ENCODE data around the gene THAP9. TPM values are rescaled to one million over a fixed set of nuclear protein-coding genes. Genes with fewer than 3 reads are reported as not detected.

Gene THAP9
- polyA plus RNA-seq (2013): 3.9 and 4.3 TPM in 2 replicates

DNA sequence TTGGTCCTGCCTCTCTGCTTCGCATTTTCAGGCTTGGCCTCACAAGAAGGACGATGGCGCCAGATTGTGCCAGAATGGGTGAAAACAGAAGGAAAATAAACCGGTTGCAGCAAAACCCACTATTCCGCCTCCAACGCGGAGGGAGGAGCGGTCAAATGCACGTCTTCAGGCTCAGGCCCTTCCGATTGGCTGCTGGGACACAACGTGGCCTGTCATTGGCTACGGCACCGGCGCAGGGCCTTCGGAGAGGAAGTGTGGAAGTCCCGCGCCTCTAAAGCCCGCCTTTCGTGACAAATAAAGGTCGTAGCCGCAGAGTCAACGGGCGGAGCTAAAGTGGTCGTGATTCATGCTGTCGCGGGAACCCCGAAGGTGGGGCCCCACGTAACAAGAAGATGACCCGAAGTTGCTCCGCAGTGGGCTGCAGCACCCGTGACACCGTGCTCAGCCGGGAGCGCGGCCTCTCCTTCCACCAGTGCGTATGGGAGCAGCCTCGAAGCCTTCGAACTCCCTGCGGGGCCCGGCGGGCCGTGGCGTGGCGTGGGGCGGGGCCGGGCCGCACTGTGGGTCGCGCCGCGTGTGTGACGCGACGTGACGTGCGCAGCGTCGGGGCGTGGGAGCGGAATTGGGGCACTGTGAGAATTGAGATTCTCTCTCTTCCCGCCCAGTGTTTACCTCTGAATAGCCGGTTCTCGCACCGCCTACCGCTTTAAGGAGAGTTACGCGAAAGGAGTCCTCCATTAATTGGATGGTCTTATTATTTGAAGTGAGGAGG, at the start of gene THAP9:
TSS of gene THAP9 (plus strand) at position 325 of the 772 bp plus-strand sequence. CDS start at position 393, 68 bp downstream.
- Histone ChIP-seq H3K79me2 (ENCODE audit: control insufficient read depth, insufficient read depth, low read length, poor library complexity) (peaks cover 6% of the 10 kb centered on the region), H2AK5ac (ENCODE audit: low read length) (no peak within 1 kb of the TSS), H3K18ac (ENCODE audit: low read length) (peak within 1 kb of the TSS; percentile 76), H3K14ac (ENCODE audit: low read length) (peak within 1 kb of the TSS; percentile 79), H3K36me3 (ENCODE audit: control insufficient read depth in 1 of 2, insufficient read depth in 2 of 2, low read length in 2 of 2) (peaks cover 2 to 3% of the 10 kb centered on the region in 2 experiments), H3K4me2 (ENCODE audit: low read length) (peak within 1 kb of the TSS; percentile 72), H4K91ac (ENCODE audit: low read depth, low read length) (peak within 1 kb of the TSS; percentile 68), H2BK120ac (ENCODE audit: insufficient read depth, low read length, poor library complexity) (peak within 1 kb of the TSS; percentile 78), H3K27ac (ENCODE audit: low read depth, low read length) (peak within 1 kb of the TSS; percentile 97), H3K23ac (ENCODE audit: low read length) (no peak within 1 kb of the TSS), H2BK5ac (ENCODE audit: low read depth, low read length, poor library complexity) (peak within 1 kb of the TSS; percentile 71), H3K27me3 (ENCODE audit: insufficient read depth, low read length) (no peaks in the 10 kb centered on the region), H4K12ac (ENCODE audit: low read depth, low read length) (peak within 1 kb of the TSS; percentile 84), H2BK12ac (ENCODE audit: low read length) (no peak within 1 kb of the TSS), H3K9me3 (ENCODE audit: insufficient read depth, low read depth, low read length) (no peaks in the 10 kb centered on the region), H4K8ac (ENCODE audit: low read depth, low read length) (peak within 1 kb of the TSS; percentile 93), H3K4ac (ENCODE audit: low read depth, low read length) (peak within 1 kb of the TSS; percentile 29), H3K4me1 (ENCODE audit: control insufficient read depth in 1 of 2, insufficient read depth in 2 of 2, low read length in 2 of 2) (peaks cover 0 to 2% of the 10 kb centered on the region in 2 experiments), H3K4me3 (ENCODE audit: low read depth, low read length) (peak within 1 kb of the TSS; percentile 88), H3K9ac (ENCODE audit: low read length) (peak within 1 kb of the TSS; percentile 91), H3K79me1 (ENCODE audit: low read length) (peaks cover 5% of the 10 kb centered on the region), H2AFZ (ENCODE audit: insufficient read depth, low read length, poor library complexity) (peak within 1 kb of the TSS; percentile 84)
- peak; percentile 100 for DNase-seq
- WGBS (ENCODE audit: extremely low coverage, insufficient coverage, insufficient read length): no CpG with 5 or more reads among the region's 67 CpGs

- no peak overlapping the region for H3K4me3 ChIP-seq (ENCODE audit: low read depth, low read length)
- no peak overlapping the region for H2AK5ac ChIP-seq (ENCODE audit: low read length)
- WGBS (ENCODE audit: extremely low coverage, insufficient coverage, insufficient read length): no CpG with 5 or more reads among the region's 2 CpGs
Observed at GRCh38 chr4:82851318-82851717, 49.2 kb upstream of the THAP9 start.

DNA sequence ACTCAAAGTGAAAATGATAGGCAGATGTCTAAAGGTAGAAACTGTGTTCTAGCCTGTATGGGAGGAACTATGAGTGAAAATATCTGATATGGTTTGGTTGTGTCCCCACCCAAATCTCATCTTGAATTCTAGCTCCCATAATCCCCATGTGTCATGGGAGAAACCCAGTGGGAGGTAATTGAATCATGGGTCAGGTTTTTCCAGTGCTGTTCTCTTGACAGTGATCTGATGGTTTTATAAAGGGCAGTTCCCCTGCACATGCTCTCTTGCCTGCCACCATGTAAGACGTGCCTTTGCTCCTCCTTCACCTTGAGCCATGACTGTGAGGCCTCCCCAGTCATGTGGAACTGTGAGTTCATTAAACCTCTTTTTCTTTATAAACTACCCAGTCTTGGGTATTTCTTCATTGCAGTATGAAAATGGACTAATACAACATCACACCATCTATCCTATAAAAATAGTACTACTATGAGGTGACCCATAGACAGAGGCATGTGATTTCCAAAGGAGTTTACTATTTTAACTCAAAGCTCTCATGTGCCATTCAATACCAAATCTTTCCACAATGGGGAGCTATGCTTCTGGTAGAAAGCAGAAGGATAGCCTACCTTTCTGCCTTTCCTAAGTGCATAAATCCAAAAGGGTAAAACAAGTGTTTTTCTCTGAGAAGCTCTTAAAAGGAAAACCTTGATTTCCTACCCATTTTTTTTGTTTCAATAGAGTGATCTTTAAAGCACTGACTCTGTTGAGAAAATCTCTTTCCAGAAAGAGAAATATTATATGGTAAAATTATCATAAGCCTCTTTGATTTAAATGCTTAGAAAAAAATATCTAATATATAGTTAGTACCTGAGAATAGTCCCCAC, 48.4 kb upstream of the THAP9 start:
- H4K12ac ChIP-seq (ENCODE audit: low read depth, low read length): no peak overlapping the region
- no peaks in the 10 kb centered on the region for H3K4me1 ChIP-seq (ENCODE audit: control insufficient read depth in 1 of 2, insufficient read depth in 2 of 2, low read length in 2 of 2)
- no peak overlapping the region for H4K8ac ChIP-seq (ENCODE audit: low read depth, low read length)
- no peak overlapping the region for H3K4ac ChIP-seq (ENCODE audit: low read depth, low read length)
- no peak overlapping the region for H3K18ac ChIP-seq (ENCODE audit: low read length)
- no peak overlapping the region for H3K4me2 ChIP-seq (ENCODE audit: low read length)
- H3K4me3 ChIP-seq (ENCODE audit: low read depth, low read length): no peak overlapping the region
- no peak overlapping the region for H3K14ac ChIP-seq (ENCODE audit: low read length)
- H2AFZ ChIP-seq (ENCODE audit: insufficient read depth, low read length, poor library complexity): no peak overlapping the region
- no peaks in the 10 kb centered on the region for H3K79me1 ChIP-seq (ENCODE audit: low read length)
- H2BK120ac ChIP-seq (ENCODE audit: insufficient read depth, low read length, poor library complexity): no peak overlapping the region
- no peaks in the 10 kb centered on the region for H3K27me3 ChIP-seq (ENCODE audit: insufficient read depth, low read length)
- H2BK12ac ChIP-seq (ENCODE audit: low read length): no peak overlapping the region
- no peak overlapping the region for H3K23ac ChIP-seq (ENCODE audit: low read length)
- H2AK5ac ChIP-seq (ENCODE audit: low read length): no peak overlapping the region
- no peak overlapping the region for H3K9ac ChIP-seq (ENCODE audit: low read length)
- no peak overlapping the region for H4K91ac ChIP-seq (ENCODE audit: low read depth, low read length)
- no peaks in the 10 kb centered on the region for H3K9me3 ChIP-seq (ENCODE audit: insufficient read depth, low read depth, low read length)
- no CpG with 5 or more reads among the region's 1 CpG for WGBS (ENCODE audit: extremely low coverage, insufficient coverage, insufficient read length)
- peak in 1 of 2 donors; percentile 39 for DNase-seq
- H3K27ac ChIP-seq (ENCODE audit: low read depth, low read length): no peak overlapping the region
- no peak overlapping the region for H2BK5ac ChIP-seq (ENCODE audit: low read depth, low read length, poor library complexity)
- no peaks in the 10 kb centered on the region for H3K79me2 ChIP-seq (ENCODE audit: control insufficient read depth, insufficient read depth, low read length, poor library complexity)
- H3K36me3 ChIP-seq (ENCODE audit: control insufficient read depth in 1 of 2, insufficient read depth in 2 of 2, low read length in 2 of 2): peaks cover 31 to 37% of the 10 kb centered on the region in 2 experiments

More at GRCh38 chr4:82851318-82851717, 49.2 kb upstream of the THAP9 start:
- H3K27ac ChIP-seq (ENCODE audit: low read depth, low read length): no peak overlapping the region
- no peak overlapping the region for H2AFZ ChIP-seq (ENCODE audit: insufficient read depth, low read length, poor library complexity)
- no peaks in the 10 kb centered on the region for H3K9me3 ChIP-seq (ENCODE audit: insufficient read depth, low read depth, low read length)
- no peak overlapping the region for H4K12ac ChIP-seq (ENCODE audit: low read depth, low read length)
- no peak overlapping the region for H2BK5ac ChIP-seq (ENCODE audit: low read depth, low read length, poor library complexity)
- H3K14ac ChIP-seq (ENCODE audit: low read length): no peak overlapping the region
- H3K9ac ChIP-seq (ENCODE audit: low read length): no peak overlapping the region
- no peak overlapping the region for H3K4me2 ChIP-seq (ENCODE audit: low read length)
- no peak overlapping the region for H2BK120ac ChIP-seq (ENCODE audit: insufficient read depth, low read length, poor library complexity)
- no peak overlapping the region for H4K91ac ChIP-seq (ENCODE audit: low read depth, low read length)
- DNase-seq: no peak
- no peaks in the 10 kb centered on the region for H3K27me3 ChIP-seq (ENCODE audit: insufficient read depth, low read length)
- no peak overlapping the region for H3K4ac ChIP-seq (ENCODE audit: low read depth, low read length)
- H3K23ac ChIP-seq (ENCODE audit: low read length): no peak overlapping the region
- no peaks in the 10 kb centered on the region for H3K79me2 ChIP-seq (ENCODE audit: control insufficient read depth, insufficient read depth, low read length, poor library complexity)
- no peak overlapping the region for H3K18ac ChIP-seq (ENCODE audit: low read length)
- no peaks in the 10 kb centered on the region for H3K4me1 ChIP-seq (ENCODE audit: control insufficient read depth in 1 of 2, insufficient read depth in 2 of 2, low read length in 2 of 2)
- H4K8ac ChIP-seq (ENCODE audit: low read depth, low read length): no peak overlapping the region
- H2BK12ac ChIP-seq (ENCODE audit: low read length): no peak overlapping the region
- H3K79me1 ChIP-seq (ENCODE audit: low read length): no peaks in the 10 kb centered on the region
- peaks cover 33 to 40% of the 10 kb centered on the region in 2 experiments for H3K36me3 ChIP-seq (ENCODE audit: control insufficient read depth in 1 of 2, insufficient read depth in 2 of 2, low read length in 2 of 2)

DNA sequence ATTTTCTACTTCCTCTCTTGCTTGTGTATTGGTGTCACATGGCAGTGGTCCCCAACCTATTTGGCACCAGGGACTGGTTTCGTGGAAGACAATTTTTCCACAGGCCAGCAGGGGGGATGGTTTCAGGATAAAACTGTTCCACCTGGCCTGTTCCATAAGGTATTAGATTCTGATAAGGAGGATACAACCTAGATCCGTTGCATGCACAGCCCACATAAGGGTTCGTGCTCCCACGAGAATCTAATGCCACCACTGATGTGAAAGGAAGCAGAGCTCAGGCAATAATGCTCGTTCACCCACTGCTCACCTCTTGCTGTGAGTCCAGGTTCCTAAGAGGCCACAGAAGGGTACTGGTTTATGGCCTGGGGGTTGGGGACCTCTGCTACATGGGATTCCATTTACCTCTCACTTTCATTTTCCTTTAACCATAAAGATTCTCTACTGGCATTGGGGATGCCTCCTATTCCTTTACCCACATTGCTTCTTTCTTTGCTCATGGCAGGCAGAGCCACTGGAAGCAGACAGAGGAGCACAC, 47.7 kb upstream of the THAP9 start:
- H4K91ac ChIP-seq (ENCODE audit: low read depth, low read length): no peak overlapping the region
- no peak overlapping the region for H3K4ac ChIP-seq (ENCODE audit: low read depth, low read length)
- no peak overlapping the region for H4K8ac ChIP-seq (ENCODE audit: low read depth, low read length)
- H3K27ac ChIP-seq (ENCODE audit: low read depth, low read length): no peak overlapping the region
- no peak overlapping the region for H3K18ac ChIP-seq (ENCODE audit: low read length)
- no peaks in the 10 kb centered on the region for H3K27me3 ChIP-seq (ENCODE audit: insufficient read depth, low read length)
- no peak for DNase-seq
- H2AFZ ChIP-seq (ENCODE audit: insufficient read depth, low read length, poor library complexity): no peak overlapping the region
- WGBS (ENCODE audit: extremely low coverage, insufficient coverage, insufficient read length): no CpG with 5 or more reads among the region's 5 CpGs
- no peaks in the 10 kb centered on the region for H3K79me2 ChIP-seq (ENCODE audit: control insufficient read depth, insufficient read depth, low read length, poor library complexity)
- no peak overlapping the region for H2AK5ac ChIP-seq (ENCODE audit: low read length)
- H3K4me1 ChIP-seq (ENCODE audit: control insufficient read depth in 1 of 2, insufficient read depth in 2 of 2, low read length in 2 of 2): no peaks in the 10 kb centered on the region
- no peaks in the 10 kb centered on the region for H3K9me3 ChIP-seq (ENCODE audit: insufficient read depth, low read depth, low read length)
- H3K4me2 ChIP-seq (ENCODE audit: low read length): no peak overlapping the region
- H3K4me3 ChIP-seq (ENCODE audit: low read depth, low read length): no peak overlapping the region
- H3K79me1 ChIP-seq (ENCODE audit: low read length): no peaks in the 10 kb centered on the region
- no peak overlapping the region for H4K12ac ChIP-seq (ENCODE audit: low read depth, low read length)
- H3K14ac ChIP-seq (ENCODE audit: low read length): no peak overlapping the region
- no peak overlapping the region for H3K9ac ChIP-seq (ENCODE audit: low read length)
- no peak overlapping the region for H2BK120ac ChIP-seq (ENCODE audit: insufficient read depth, low read length, poor library complexity)
- H3K23ac ChIP-seq (ENCODE audit: low read length): no peak overlapping the region
- H2BK12ac ChIP-seq (ENCODE audit: low read length): no peak overlapping the region
- H3K36me3 ChIP-seq (ENCODE audit: control insufficient read depth in 1 of 2, insufficient read depth in 2 of 2, low read length in 2 of 2): peaks cover 29 to 36% of the 10 kb centered on the region in 2 experiments
- H2BK5ac ChIP-seq (ENCODE audit: low read depth, low read length, poor library complexity): no peak overlapping the region
